Spleen (tissue), 11 donors: ENCODE data around the gene CHAD. TPM values are rescaled to one million over a fixed set of nuclear protein-coding genes. Genes with fewer than 3 reads are reported as not detected.

Experiments
- DNase-seq: peaks from one replicate; pipeline ENCODE4 v3.0.0-alpha.2; 2020
- H3K27ac ChIP-seq, 8 donors: fragments of 200-600 bp; sonication (generic) in 7 of 8; 1 replicate in 4 of 8; 2 replicates in 4 of 8; pipeline versions ENCODE4 v1.5.0 to v1.8.0; 2016 to 2021; ENCODE audit warnings: inconsistent platforms in 4 of 8, mild to moderate bottlenecking in 4 of 8, moderate library complexity in 1 of 8
- H3K27me3 ChIP-seq, 7 donors: fragments of 200-600 bp; sonication (generic) in 6 of 7; replicated peaks in 1 of 7; 1 replicate in 4 of 7; 2 replicates in 3 of 7; pipeline versions ENCODE4 v1.5.0 to v1.8.0; 2016 to 2021; ENCODE audit warnings: inconsistent platforms in 3 of 7, mild to moderate bottlenecking in 1 of 7
- H3K36me3 ChIP-seq, 6 donors: fragments of 200-600 bp; sonication (generic) in 5 of 6; 1 replicate in 4 of 6; 2 replicates in 2 of 6; pipeline versions ENCODE4 v1.5.0 to v1.8.0; 2016 to 2021; ENCODE audit warnings: inconsistent platforms in 2 of 6
- H3K4me1 ChIP-seq, 6 donors: fragments of 200-600 bp; sonication (generic) in 5 of 6; 1 replicate in 3 of 6; 2 replicates in 3 of 6; pipeline versions ENCODE4 v1.5.0 to v1.8.0; 2016 to 2021; ENCODE audit warnings: inconsistent platforms in 3 of 6
- H3K4me3 ChIP-seq, 8 donors: fragments of 200-600 bp; sonication (generic) in 7 of 8; 1 replicate in 4 of 8; 2 replicates in 4 of 8; pipeline versions ENCODE4 v1.5.0 to v1.8.0; 2016 to 2021; ENCODE audit warnings: inconsistent platforms in 4 of 8, mild to moderate bottlenecking in 4 of 8, moderate library complexity in 2 of 8
- H3K9me3 ChIP-seq, 8 donors: fragments of 200-600 bp; sonication (generic) in 7 of 8; 1 replicate in 4 of 8; 2 replicates in 4 of 8; pipeline versions ENCODE4 v1.5.0 to v1.8.0; 2016 to 2021; ENCODE audit warnings: inconsistent platforms in 4 of 8
- POLR2A ChIP-seq, 3 donors: fragments of 450-650 bp; IDR thresholded peaks; one replicate each; pipeline ENCODE4 v1.5.1; 2017; ENCODE audit warnings: antibody characterized with exemption in 3 of 3, mild to moderate bottlenecking in 1 of 3
- POLR2AphosphoS5 ChIP-seq, 3 donors: sonication (generic); formaldehyde crosslinking; IDR thresholded peaks; one replicate each; pipeline ENCODE4 v1.5.1; 2017; ENCODE audit warnings: antibody characterized with exemption in 3 of 3
- WGBS, 5 donors: extraction: QIAGEN DNeasy Blood & Tissue Kit in 3 of 5; methylation state at CpG; one replicate each; pipeline versions ENCODE4 v1.1.5 to v1.1.7; 2013 to 2018; 5-methylcytosine and 5-hydroxymethylcytosine counted together
- intact Hi-C: fragments of 100-400 bp; cut with DNase I; formaldehyde crosslinking; loops from one replicate; pipeline ENCODE4 v1.15.0; 2023; ENCODE audit warnings: low total_unique reads
- polyA plus RNA-seq, 3 donors: library from polyadenylated mRNA; stranded (reverse); fragments of 200-250 nt; gene quantifications; one replicate each; pipeline ENCODE4 v1.2.1, GENCODE V29; 2013
- total RNA-seq, 7 donors: library from RNA; depleted of rRNA in 3 of 7; stranded (reverse); fragments of >200 nt in 3 of 7; fragmentation: NEBNext Ultra II Directional in 4 of 7; extraction: Animal tissue kit (Norgen Biotek cat#: 25700) in 4 of 7; gene quantifications; one replicate each; pipeline versions ENCODE4 v1.1.0 to v1.2.1, GENCODE V29; 2016 to 2021
- TF ChIP-seq, protein P1 (sequence below), 11 experiments: fragments of 200-600 bp in 7 of 11; fragments of 450-650 bp in 4 of 11; sonication (generic) in 4 of 11; IDR thresholded peaks in 8 of 11; conservative IDR thresholded peaks in 3 of 11; 1 replicate in 7 of 11; 2 replicates in 4 of 11; pipeline versions ENCODE4 v1.4.0 to v1.8.0; 2016 to 2021; ENCODE audit warnings: antibody characterized with exemption in 11 of 11, inconsistent platforms in 4 of 11, mild to moderate bottlenecking in 1 of 11
- donor health status: healthy with polysubstance abuse.
- donor health status: DM: no; HTN: no; CAD: no; lungs with moderate emphysema.
- donor health status: DM: no; HTN: no; CAD: no.
- donor health status: Bipolar disorder and iron deficiency.
- donor health status: healthy.
- donor health status: DM: no; HTN: no; CAD: no.
- donor health status: DM: yes; HTN: yes; CAD: no.

The CHAD gene
- total and polyA plus RNA-seq, 10 donors, result 0.39 TPM; not detected in 9

DNA sequence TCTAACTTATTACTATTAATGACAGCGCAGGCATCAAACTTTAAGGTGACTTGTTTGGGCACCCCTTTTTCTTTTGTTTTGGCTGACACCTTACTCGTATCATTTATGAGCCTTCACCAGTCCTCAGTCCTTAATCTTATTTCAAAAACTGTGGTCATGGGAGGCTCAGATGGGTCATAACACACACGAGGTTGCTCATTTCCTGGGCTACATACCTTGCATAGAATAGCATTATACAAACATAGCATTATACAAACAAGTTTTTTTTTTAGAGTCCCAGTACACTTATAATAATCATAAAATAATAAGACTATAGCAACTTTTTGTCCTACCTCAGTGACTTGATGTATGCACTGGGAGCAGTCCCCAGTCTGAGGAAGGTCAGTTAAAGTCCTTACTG, 53.9 kb downstream of the CHAD start:
- peaks cover 0 to 8% (median 0%) of the 10 kb centered on the region in 8 donors for H3K9me3 ChIP-seq
- no peaks in the 10 kb centered on the region for H3K27me3 ChIP-seq
- no peak overlapping the region for H3K27ac ChIP-seq
- intact Hi-C loops, result no loop called here
- no peaks in the 10 kb centered on the region for H3K36me3 ChIP-seq
- no peaks in the 10 kb centered on the region for H3K4me1 ChIP-seq
- no peak overlapping the region for H3K4me3 ChIP-seq
- 80 to 84% (median 84%) methylated on average over 3 of the region's 3 CpGs for WGBS, 5 donors
- TF ChIP-seq POLR2A (IDR thresholded peaks at IDR 0.05) (no peak), POLR2AphosphoS5 (IDR thresholded peaks at IDR 0.05) (no peak)
- TF ChIP-seq, protein P1, sequence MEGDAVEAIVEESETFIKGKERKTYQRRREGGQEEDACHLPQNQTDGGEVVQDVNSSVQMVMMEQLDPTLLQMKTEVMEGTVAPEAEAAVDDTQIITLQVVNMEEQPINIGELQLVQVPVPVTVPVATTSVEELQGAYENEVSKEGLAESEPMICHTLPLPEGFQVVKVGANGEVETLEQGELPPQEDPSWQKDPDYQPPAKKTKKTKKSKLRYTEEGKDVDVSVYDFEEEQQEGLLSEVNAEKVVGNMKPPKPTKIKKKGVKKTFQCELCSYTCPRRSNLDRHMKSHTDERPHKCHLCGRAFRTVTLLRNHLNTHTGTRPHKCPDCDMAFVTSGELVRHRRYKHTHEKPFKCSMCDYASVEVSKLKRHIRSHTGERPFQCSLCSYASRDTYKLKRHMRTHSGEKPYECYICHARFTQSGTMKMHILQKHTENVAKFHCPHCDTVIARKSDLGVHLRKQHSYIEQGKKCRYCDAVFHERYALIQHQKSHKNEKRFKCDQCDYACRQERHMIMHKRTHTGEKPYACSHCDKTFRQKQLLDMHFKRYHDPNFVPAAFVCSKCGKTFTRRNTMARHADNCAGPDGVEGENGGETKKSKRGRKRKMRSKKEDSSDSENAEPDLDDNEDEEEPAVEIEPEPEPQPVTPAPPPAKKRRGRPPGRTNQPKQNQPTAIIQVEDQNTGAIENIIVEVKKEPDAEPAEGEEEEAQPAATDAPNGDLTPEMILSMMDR (IDR thresholded peaks at IDR 0.05 in 8 of 11, conservative IDR thresholded peaks at IDR 0.05 in 3 of 11), result no peak
- no peak for DNase-seq

Other genes starting within 250 kb of the CHAD start
- under 1 TPM in 2 of 7 donors, not detected in 5; 0.44 to 0.49 TPM for gene TMEM92, start 194.4 kb downstream of the CHAD start, total RNA-seq
- gene TMEM92, start 194.4 kb downstream of the CHAD start, polyA plus RNA-seq, result under 1 TPM in 1 of 3 donors, not detected in 2; 0.06 TPM
- gene XYLT2, start 122.8 kb downstream of the CHAD start, total RNA-seq, result 10 to 100 TPM; 17.9 to 27.3 (median 23.3) TPM
- gene XYLT2, start 122.8 kb downstream of the CHAD start, polyA plus RNA-seq, result 10 to 100 TPM; 10.0 to 19.1 (median 14.2) TPM
- gene MRPL27, start 95.7 kb downstream of the CHAD start, total RNA-seq, result 10 to 100 TPM; 26.4 to 40.7 (median 34.0) TPM
- gene MRPL27, start 95.7 kb downstream of the CHAD start, polyA plus RNA-seq, result 100 to 1,000 TPM in 1 of 3 donors, 10 to 100 TPM in 2; 85.3 to 102 (median 92.8) TPM
- gene EME1, start 95.7 kb downstream of the CHAD start, total RNA-seq, result 1 to 10 TPM in 6 of 7 donors, under 1 TPM in 1; 0.66 to 3.6 (median 1.9) TPM
- 1 to 10 TPM; 1.1 to 3.0 (median 1.9) TPM for gene EME1, start 95.7 kb downstream of the CHAD start, polyA plus RNA-seq
- gene LRRC59, start 71.4 kb downstream of the CHAD start, total RNA-seq, result 10 to 100 TPM; 38.9 to 71.3 (median 47.0) TPM
- 10 to 100 TPM; 12.5 to 23.6 (median 18.8) TPM for gene LRRC59, start 71.4 kb downstream of the CHAD start, polyA plus RNA-seq
- gene ACSF2, start 42.7 kb downstream of the CHAD start, total RNA-seq, result 10 to 100 TPM; 28.3 to 48.6 (median 41.9) TPM
- 10 to 100 TPM; 21.7 to 50.0 (median 36.3) TPM for gene ACSF2, start 42.7 kb downstream of the CHAD start, polyA plus RNA-seq
- 10 to 100 TPM; 24.4 to 56.2 (median 39.4) TPM for gene RSAD1, start 10.0 kb upstream of the CHAD start, total RNA-seq
- 10 to 100 TPM; 24.1 to 35.0 (median 30.7) TPM for gene RSAD1, start 10.0 kb upstream of the CHAD start, polyA plus RNA-seq
- 1 to 10 TPM in 3 of 7 donors, under 1 TPM in 4; 0.54 to 2.8 (median 0.98) TPM for gene MYCBPAP, start 39.6 kb upstream of the CHAD start, total RNA-seq
- under 1 TPM; 0.15 to 0.18 (median 0.16) TPM for gene MYCBPAP, start 39.6 kb upstream of the CHAD start, polyA plus RNA-seq
- gene EPN3, start 63.9 kb upstream of the CHAD start, total RNA-seq, result not detected
- gene EPN3, start 63.9 kb upstream of the CHAD start, polyA plus RNA-seq, result under 1 TPM in 2 of 3 donors, not detected in 1; 0.02 to 0.16 TPM
- 100 to 1,000 TPM in 1 of 7 donors, 10 to 100 TPM in 6; 32.8 to 128 (median 57.5) TPM for gene SPATA20, start 78.3 kb upstream of the CHAD start, total RNA-seq
- 10 to 100 TPM; 14.9 to 74.8 (median 27.5) TPM for gene SPATA20, start 78.3 kb upstream of the CHAD start, polyA plus RNA-seq
- gene CACNA1G, start 91.8 kb upstream of the CHAD start, total RNA-seq, result 1 to 10 TPM in 1 of 7 donors, under 1 TPM in 5, not detected in 1; 0.07 to 1.3 (median 0.25) TPM
- gene CACNA1G, start 91.8 kb upstream of the CHAD start, polyA plus RNA-seq, result under 1 TPM; 0.02 to 0.03 (median 0.03) TPM
- 10 to 100 TPM; 28.4 to 37.1 (median 32.0) TPM for gene ABCC3, start 166.0 kb upstream of the CHAD start, total RNA-seq
- gene ABCC3, start 166.0 kb upstream of the CHAD start, polyA plus RNA-seq, result 10 to 100 TPM in 2 of 3 donors, 1 to 10 TPM in 1; 8.6 to 16.6 (median 15.2) TPM
- 10 to 100 TPM; 33.5 to 54.6 (median 47.1) TPM for gene ANKRD40, start 239.0 kb upstream of the CHAD start, total RNA-seq
- 10 to 100 TPM in 1 of 3 donors, 1 to 10 TPM in 2; 6.8 to 16.5 (median 7.2) TPM for gene ANKRD40, start 239.0 kb upstream of the CHAD start, polyA plus RNA-seq